Stomach (tissue), 4 donors: Measurements from ENCODE around the gene MYCBP2.

Experiments used
- CTCF ChIP-seq, 7 experiments: fragments of 450-650 bp in 4 of 7; fragments of 200-600 bp in 3 of 7; sonication (generic) in 3 of 7; IDR thresholded peaks; one replicate each; pipeline ENCODE4 v1.5.1; 2016 to 2019; ENCODE audit warnings: antibody characterized with exemption in 7 of 7, control low read depth in 2 of 7, mild to moderate bottlenecking in 1 of 7
- EP300 ChIP-seq: sonication (generic); formaldehyde crosslinking; IDR thresholded peaks from one replicate; pipeline ENCODE4 v1.6.1; 2017; ENCODE audit warnings: antibody characterized with exemption
- POLR2A ChIP-seq, 4 donors: fragments of 450-650 bp; IDR thresholded peaks; one replicate each; pipeline ENCODE4 v1.6.1; 2016; ENCODE audit warnings: antibody characterized with exemption in 4 of 4, control low read depth in 2 of 4, mild to moderate bottlenecking in 1 of 4, moderate library complexity in 1 of 4
- POLR2AphosphoS5 ChIP-seq, 3 donors: sonication (generic); formaldehyde crosslinking; IDR thresholded peaks; one replicate each; pipeline ENCODE4 v1.6.1; 2016; ENCODE audit warnings: antibody characterized with exemption in 3 of 3

GRCh38 chr13:77233159-77233558 lies 93.7 kb downstream of the MYCBP2 start:
- no peak for TF ChIP-seq POLR2A (IDR thresholded peaks at IDR 0.05)
- no peak for TF ChIP-seq CTCF (IDR thresholded peaks at IDR 0.05)
- TF ChIP-seq EP300: no peak
- TF ChIP-seq POLR2AphosphoS5 (IDR thresholded peaks at IDR 0.05): no peak
